Middle frontal gyrus (tissue), 1 donor: ENCODE measurements around the gene RAB39B.

Experiments used
- DNase-seq: peaks from one replicate; pipeline ENCODE4 v3.0.0-alpha.2; 2015; ENCODE audit warnings: low spot score; ENCODE audit errors: extremely low spot score

The RAB39B gene

GRCh38 chrX:155215443-155216178 is 48.7 kb downstream of the RAB39B start:
- peak; percentile 3 for DNase-seq

GRCh38 chrX:155213731-155214130 is 50.6 kb downstream of the RAB39B start:
- no peak for DNase-seq

- DNase-seq, result no peak
Measured at GRCh38 chrX:155211208-155211607, 53.1 kb downstream of the RAB39B start.
